Measurements from ENCODE around the gene PBOV1. TPM values are rescaled to one million over a fixed set of nuclear protein-coding genes. Genes with fewer than 3 reads are reported as not detected.
A peak's percentile ranks its signal among the peaks of the same experiment; 100 is the strongest.

Gene PBOV1
- polyA plus RNA-seq (ENCODE audit: insufficient read length), result not detected

DNA sequence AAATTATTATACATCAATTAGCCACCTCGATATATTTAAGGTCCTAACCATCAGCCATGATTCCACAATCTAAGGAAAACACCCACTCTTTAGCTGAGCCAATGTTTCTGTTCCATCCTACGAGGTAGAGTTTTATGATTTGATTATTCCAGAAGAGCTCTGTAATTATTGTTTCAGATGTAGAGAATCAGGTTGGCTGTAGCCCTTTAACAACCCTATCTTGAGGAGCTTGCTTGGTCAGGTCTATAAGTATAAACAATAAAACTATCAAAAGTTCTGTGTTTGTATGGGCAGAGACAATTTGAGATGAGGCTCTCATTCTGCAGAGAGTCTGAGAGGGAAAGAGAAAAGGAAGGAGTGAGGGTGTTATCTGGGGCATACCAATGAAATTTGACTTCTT lies at the start of gene PBOV1:
PBOV1 (minus strand) TSS at position 43 of the 400 bp plus-strand sequence. CDS start 96 bp downstream, outside the sequence.
- DNase-seq (ENCODE audit: low read depth), result no peak

- DNase-seq (ENCODE audit: low read depth), result no peak
These were observed 47.8 kb upstream of the PBOV1 start for GRCh38 chr6:138266095-138266494.

DNA sequence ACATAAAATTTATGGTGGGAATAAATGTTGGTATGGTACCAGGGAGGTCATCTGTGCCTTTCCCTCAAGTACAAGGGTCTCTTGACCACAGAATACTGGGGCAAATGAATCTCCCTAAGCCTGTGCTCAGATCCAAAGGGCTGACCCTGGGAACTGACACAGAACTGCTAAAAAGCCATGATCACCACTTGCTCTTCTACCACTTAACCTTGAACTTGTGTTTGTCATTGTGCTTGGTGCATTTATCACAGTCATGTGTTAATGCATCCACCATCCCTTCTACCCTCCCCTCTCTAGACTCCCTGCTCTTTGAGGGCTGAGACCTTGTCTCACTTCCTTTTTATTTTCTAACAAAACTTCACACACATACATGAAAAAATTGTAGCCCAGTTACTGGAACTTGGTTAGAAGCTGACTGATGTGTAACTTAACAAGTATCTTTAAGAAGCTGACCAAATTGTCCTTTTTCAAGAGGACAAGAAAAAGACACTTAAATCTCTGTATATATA lies 46.1 kb upstream of the PBOV1 start:
- no peak for DNase-seq (ENCODE audit: low read depth)

DNA sequence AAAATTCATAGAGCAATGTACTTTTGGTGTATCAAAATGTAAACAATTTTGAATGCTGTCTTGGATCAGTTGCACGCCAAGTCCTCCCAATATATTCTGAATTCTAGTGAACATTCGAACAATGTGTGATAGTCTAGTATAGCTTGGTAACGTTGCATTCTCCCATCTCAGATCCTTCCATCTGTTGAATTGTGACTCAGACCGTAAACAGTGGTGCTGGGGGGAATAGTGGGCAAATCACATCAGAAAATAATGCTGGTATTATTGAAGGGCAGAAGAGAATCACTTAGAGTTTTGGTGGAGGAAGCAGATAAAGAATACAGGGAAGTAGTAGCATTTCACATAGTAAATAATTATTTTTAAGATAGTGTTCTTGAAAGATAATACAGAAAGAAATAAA lies 45.7 kb upstream of the PBOV1 start:
- no peak for DNase-seq (ENCODE audit: low read depth)

GRCh38 chr6:138261116-138261780 lies 43.0 kb upstream of the PBOV1 start:
- DNase-seq (ENCODE audit: low read depth), result peak; percentile 13

GRCh38 chr6:138258991-138259390 lies 40.7 kb upstream of the PBOV1 start:
- no peak for DNase-seq (ENCODE audit: low read depth)

DNA sequence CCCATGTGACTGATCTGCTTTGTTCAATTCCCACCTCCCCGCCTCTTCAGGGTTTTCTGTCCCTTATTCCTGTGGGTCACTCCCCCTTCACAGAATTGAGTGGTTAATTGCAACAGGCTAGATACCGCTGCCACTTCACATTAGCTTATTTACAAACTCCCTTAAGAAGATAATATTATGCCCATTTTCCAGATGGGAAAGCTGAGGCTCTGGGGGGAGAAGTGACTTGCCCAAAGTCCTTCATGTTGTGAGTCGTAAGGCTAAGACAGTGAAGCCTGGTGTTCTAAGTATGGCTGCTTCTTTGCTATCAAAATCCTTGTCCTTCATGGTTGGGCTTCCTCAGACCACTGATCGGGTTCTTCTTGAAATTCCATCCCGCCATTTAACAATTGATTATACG lies 39.9 kb upstream of the PBOV1 start:
- DNase-seq (ENCODE audit: low read depth), result no peak

DNA sequence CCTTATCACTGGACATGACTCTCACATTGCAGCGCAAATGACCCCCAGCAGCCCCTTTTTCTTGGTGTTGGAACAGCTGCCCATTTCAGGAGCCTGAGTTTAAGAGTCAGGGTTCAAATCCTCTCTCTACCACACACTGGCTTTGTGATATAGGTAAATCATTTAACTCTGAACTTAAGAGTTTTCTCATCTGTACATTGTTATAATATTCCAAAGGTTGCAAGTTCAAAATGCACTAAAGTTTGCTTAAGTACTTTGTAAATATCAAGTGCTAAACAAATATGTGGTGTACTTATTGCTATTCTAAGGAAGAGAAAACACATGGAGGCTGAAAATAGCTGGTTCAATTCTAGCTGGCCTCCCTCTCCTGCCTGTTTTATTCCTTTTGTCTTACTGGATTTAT lies 39.3 kb upstream of the PBOV1 start:
- no peak for DNase-seq (ENCODE audit: low read depth)

GRCh38 chr6:138255443-138255842 lies 37.2 kb upstream of the PBOV1 start:
- DNase-seq (ENCODE audit: low read depth), result no peak

GRCh38 chr6:138253731-138254130 lies 35.4 kb upstream of the PBOV1 start:
- no peak for DNase-seq (ENCODE audit: low read depth)

- DNase-seq (ENCODE audit: low read depth), result no peak
These were observed 32.4 kb upstream of the PBOV1 start for GRCh38 chr6:138250513-138251247.

- no peak for DNase-seq (ENCODE audit: low read depth)
These were observed 31.8 kb upstream of the PBOV1 start for GRCh38 chr6:138250053-138250452.

GRCh38 chr6:138248878-138249277 lies 30.6 kb upstream of the PBOV1 start:
- no peak for DNase-seq (ENCODE audit: low read depth)

DNA sequence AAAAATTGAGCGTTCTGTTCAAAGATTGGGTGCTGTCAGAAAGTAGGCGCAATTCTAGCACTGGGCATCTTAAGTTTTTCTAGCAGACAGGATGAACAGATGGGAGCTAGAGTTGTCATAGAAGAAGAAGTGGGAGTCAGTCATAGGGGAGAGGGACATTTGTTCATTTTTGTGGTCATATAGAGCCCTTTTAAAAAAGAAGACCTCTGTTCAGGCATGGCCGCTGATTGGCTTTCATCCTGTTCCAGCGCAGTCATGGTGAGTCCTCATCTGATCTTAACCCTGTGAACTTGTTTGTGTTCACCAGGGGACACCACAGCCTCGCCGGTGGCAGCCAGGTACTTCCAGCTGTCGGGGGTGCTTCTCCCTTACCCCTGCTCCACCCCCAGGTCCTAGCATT lies 29.7 kb upstream of the PBOV1 start:
- DNase-seq (ENCODE audit: low read depth), result no peak

GRCh38 chr6:138246650-138247440 lies 28.6 kb upstream of the PBOV1 start:
- no peak for DNase-seq (ENCODE audit: low read depth)

DNA sequence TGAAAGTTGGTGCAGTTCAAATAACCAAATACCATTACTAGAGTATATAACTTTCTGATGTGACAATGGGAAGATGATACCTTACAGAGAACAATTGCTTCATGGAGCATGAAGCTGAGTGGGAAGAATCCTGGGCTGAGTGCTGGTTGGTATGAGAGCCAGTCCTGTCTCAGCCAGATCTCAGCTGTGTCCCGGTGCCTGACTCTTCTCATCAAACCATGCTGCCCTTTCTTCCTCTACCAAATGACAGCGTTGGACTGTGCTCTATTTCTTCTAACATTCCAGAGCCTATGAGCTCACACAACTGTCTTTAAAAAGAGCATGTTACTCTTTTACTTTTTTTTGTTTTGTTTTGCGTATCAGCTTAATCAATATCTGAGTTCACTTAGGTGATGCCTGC lies 27.5 kb upstream of the PBOV1 start:
- DNase-seq (ENCODE audit: low read depth), result no peak

- DNase-seq (ENCODE audit: low read depth), result no peak
These were observed 24.8 kb upstream of the PBOV1 start for GRCh38 chr6:138242987-138243592.

DNA sequence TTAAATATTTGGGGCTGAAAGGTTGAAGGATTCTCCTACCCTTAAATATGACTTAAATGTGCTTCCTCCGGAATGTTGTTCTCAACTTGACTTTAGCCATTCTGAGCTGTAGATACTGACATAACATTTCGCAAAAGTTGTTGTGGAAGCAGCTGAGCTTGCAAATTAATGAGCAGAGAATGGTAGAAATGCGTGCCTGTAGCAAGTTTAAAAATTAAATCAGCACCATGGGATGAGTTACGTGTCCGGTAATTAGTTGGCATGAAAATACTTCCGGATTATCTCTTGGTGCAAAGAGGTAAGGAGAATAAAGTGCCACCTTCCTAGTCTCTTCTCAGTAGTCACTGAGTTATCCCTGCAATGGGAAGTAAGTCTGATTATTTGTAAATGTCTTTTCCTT lies 23.6 kb upstream of the PBOV1 start:
- no peak for DNase-seq (ENCODE audit: low read depth)

DNA sequence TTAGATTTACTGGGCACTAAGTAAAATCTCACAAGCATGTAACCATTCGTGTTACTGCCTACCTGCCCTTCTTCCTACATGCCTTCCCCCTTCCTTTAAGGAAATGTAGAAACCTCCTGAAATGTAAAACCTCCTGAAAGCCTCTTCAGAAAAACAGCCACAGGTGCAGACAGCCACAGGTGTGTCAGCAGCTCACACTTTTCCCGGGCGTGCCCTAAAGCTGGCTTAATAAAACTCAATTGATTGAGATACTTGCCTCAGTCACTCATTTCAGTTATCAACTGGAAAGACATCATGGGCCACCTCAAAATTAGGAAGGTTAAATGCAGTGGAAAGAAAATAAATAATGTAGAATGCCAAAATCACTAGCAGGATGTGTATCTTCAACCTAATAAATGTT lies 23.1 kb upstream of the PBOV1 start:
- DNase-seq (ENCODE audit: low read depth), result no peak

- DNase-seq (ENCODE audit: low read depth), result no peak
These were observed 22.4 kb upstream of the PBOV1 start for GRCh38 chr6:138240476-138241245.

DNA sequence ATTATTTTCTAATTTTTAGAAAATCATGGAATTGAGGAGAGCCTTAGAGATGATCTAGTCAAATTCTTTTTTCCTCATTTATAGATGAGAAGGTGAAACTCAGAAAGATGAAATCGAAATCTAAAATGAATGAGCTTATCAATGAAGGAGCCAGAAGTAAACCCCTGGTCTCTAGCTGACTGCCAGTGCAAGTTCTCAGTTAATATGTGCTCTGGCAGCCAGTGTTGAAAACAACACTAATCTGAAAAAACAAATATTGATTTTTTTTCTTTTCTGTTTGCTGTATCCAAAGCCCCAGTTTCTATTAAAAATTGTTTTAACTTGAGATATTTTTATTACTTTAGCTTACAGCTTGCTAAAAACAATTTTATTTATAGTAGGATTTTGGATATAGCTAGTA lies 21.5 kb upstream of the PBOV1 start:
- no peak for DNase-seq (ENCODE audit: low read depth)

All from forelimb muscle (tissue), 1 donor.